ENCODE results near the gene ADIPOQ.
A peak's percentile ranks its signal among the peaks of the same experiment; 100 is the strongest.
"Not testable (repeated sequence)": the region's sequence is repeated elsewhere in the genome, so short reads cannot be mapped to it uniquely, and the experiment has no call there.

The ADIPOQ gene

GRCh38 chr3:186842426-186843038 lies at the start of gene ADIPOQ:
ADIPOQ (plus strand) TSS chr3:186842710; CDS start chr3:186853059, 10,349 bp downstream.
- no peak for DNase-seq (ENCODE audit: low spot score)

GRCh38 chr3:186798239-186798874 lies 44.2 kb upstream of the ADIPOQ start:
- no peak for DNase-seq (ENCODE audit: low spot score)

- no peak for DNase-seq (ENCODE audit: low spot score)
These were observed 42.2 kb upstream of the ADIPOQ start for GRCh38 chr3:186800285-186800684.

GRCh38 chr3:186802701-186803100 lies 39.8 kb upstream of the ADIPOQ start:
- no peak for DNase-seq (ENCODE audit: low spot score)

- not testable (repeated sequence) for DNase-seq (ENCODE audit: low spot score)
These were observed 39.1 kb upstream of the ADIPOQ start for GRCh38 chr3:186803447-186803846.

GRCh38 chr3:186806089-186807055 lies 36.1 kb upstream of the ADIPOQ start, which contains the start of gene RFC4:
RFC4 (minus strand) TSS chr3:186806482; CDS start chr3:186804713, 1,769 bp downstream.
- peak; percentile 90 for DNase-seq (ENCODE audit: low spot score)

- DNase-seq (ENCODE audit: low spot score): no peak
These were observed 35.3 kb upstream of the ADIPOQ start for GRCh38 chr3:186807231-186807630.

- no peak for DNase-seq (ENCODE audit: low spot score)
These were observed 32.0 kb upstream of the ADIPOQ start for GRCh38 chr3:186810336-186810996.

- not testable (repeated sequence) for DNase-seq (ENCODE audit: low spot score)
These were observed 31.2 kb upstream of the ADIPOQ start for GRCh38 chr3:186811313-186811712.

GRCh38 chr3:186814100-186814499 lies 28.4 kb upstream of the ADIPOQ start:
- no peak for DNase-seq (ENCODE audit: low spot score)

- DNase-seq (ENCODE audit: low spot score): no peak
These were observed 27.1 kb upstream of the ADIPOQ start for GRCh38 chr3:186815435-186815834.

- DNase-seq (ENCODE audit: low spot score): no peak
These were observed 24.0 kb upstream of the ADIPOQ start for GRCh38 chr3:186818516-186818915.

- no peak for DNase-seq (ENCODE audit: low spot score)
These were observed 23.6 kb upstream of the ADIPOQ start for GRCh38 chr3:186818956-186819355.

- DNase-seq (ENCODE audit: low spot score): no peak
These were observed 20.8 kb upstream of the ADIPOQ start for GRCh38 chr3:186821429-186822387.

- DNase-seq (ENCODE audit: low spot score): not testable (repeated sequence)
These were observed 20.1 kb upstream of the ADIPOQ start for GRCh38 chr3:186822388-186822759.

GRCh38 chr3:186823386-186823785 lies 19.1 kb upstream of the ADIPOQ start:
- no peak for DNase-seq (ENCODE audit: low spot score)

GRCh38 chr3:186824430-186825139 lies 17.9 kb upstream of the ADIPOQ start:
- no peak for DNase-seq (ENCODE audit: low spot score)

- DNase-seq (ENCODE audit: low spot score): no peak
These were observed 17.2 kb upstream of the ADIPOQ start for GRCh38 chr3:186825294-186825821.

- DNase-seq (ENCODE audit: low spot score): no peak
These were observed 16.6 kb upstream of the ADIPOQ start for GRCh38 chr3:186825872-186826409.
